Activated T-cell treated with anti-CD3 and anti-CD28 coated beads, Interleukin-2, amount 50 U/mL, for 72 hours (primary cell): ENCODE results near the gene STOML2. TPM values are rescaled to one million over a fixed set of nuclear protein-coding genes. Genes with fewer than 3 reads are reported as not detected.
A peak's percentile ranks its signal among the peaks of the same experiment; 100 is the strongest.

Source experiments
- ATAC-seq, 2 donors: fragments of 150-1000 bp; cut with Tn5 transposase; replicated peaks in 1 of 2; 2 replicates each; pipeline ENCODE4 v1.10.0; 2021; ENCODE audit warnings: moderate library complexity in 2 of 2, mild to moderate bottlenecking in 1 of 2
- DNase-seq, 2 donors: peaks; one replicate each; pipeline ENCODE4 v3.0.0; 2021 to 2022; ENCODE audit warnings: mixed read lengths in 1 of 2
- H3K27ac Mint-ChIP-seq: one replicate; pipeline ENCODE4 v1.8.0; 2022; ENCODE audit warnings: mild to moderate bottlenecking, moderate library complexity, mixed read lengths
- H3K27me3 Mint-ChIP-seq: one replicate; pipeline ENCODE4 v1.8.0; 2022; ENCODE audit warnings: low read depth, mixed read lengths
- H3K36me3 Mint-ChIP-seq, 2 donors: one replicate each; pipeline ENCODE4 v1.8.0; 2022; ENCODE audit warnings: mixed read lengths in 2 of 2, mild to moderate bottlenecking in 1 of 2; ENCODE audit not compliant: insufficient read depth in 2 of 2
- H3K4me1 Mint-ChIP-seq: one replicate; pipeline ENCODE4 v1.8.0; 2022; ENCODE audit warnings: low read depth, mixed read lengths
- H3K4me3 Mint-ChIP-seq, 2 donors: one replicate each; pipeline ENCODE4 v1.8.0; 2022; ENCODE audit warnings: mild to moderate bottlenecking in 2 of 2, mixed read lengths in 2 of 2, moderate library complexity in 2 of 2
- H3K9me3 Mint-ChIP-seq, 2 donors: one replicate each; pipeline ENCODE4 v1.8.0; 2022; ENCODE audit warnings: mixed read lengths in 2 of 2
- total RNA-seq, 2 donors: library from RNA; stranded (reverse); gene quantifications; one replicate each; pipeline ENCODE4 v1.2.3, GENCODE V29; 2022

STOML2 gene
- total RNA-seq, 2 donors from 2014 or later: 151 to 169 TPM

- ATAC-seq: no peak
Observed at GRCh38 chr9:35103660-35104191, 795 bp upstream of the STOML2 start.

GRCh38 chr9:35102465-35102768 lies 514 bp downstream of the STOML2 start:
- ATAC-seq (no peak), DNase-seq (peak in 1 of 2 donors; percentile 13)
- Mint-ChIP-seq H3K9me3 (no peaks in the 10 kb centered on the region), H3K4me3 (peak overlapping the region; percentile 98 to 99), H3K27ac (peak overlapping the region; percentile 73), H3K36me3 (peaks cover 6 to 9% of the 10 kb centered on the region in 2 donors), H3K27me3 (no peaks in the 10 kb centered on the region), H3K4me1 (peaks cover 50% of the 10 kb centered on the region)

More at GRCh38 chr9:35103660-35104191, 795 bp upstream of the STOML2 start:
- no peaks in the 10 kb centered on the region for H3K27me3 Mint-ChIP-seq
- DNase-seq: no peak
- peaks cover 43% of the 10 kb centered on the region for H3K4me1 Mint-ChIP-seq
- H3K4me3 Mint-ChIP-seq: peak overlapping the region; percentile 98 to 99
- H3K9me3 Mint-ChIP-seq: no peaks in the 10 kb centered on the region
- H3K27ac Mint-ChIP-seq: peak overlapping the region; percentile 73
- peaks cover 6 to 9% of the 10 kb centered on the region in 2 donors for H3K36me3 Mint-ChIP-seq

- Mint-ChIP-seq H3K9me3 (no peaks in the 10 kb centered on the region), H3K4me1 (peaks cover 68% of the 10 kb centered on the region), H3K27ac (no peak overlapping the region), H3K4me3 (peak overlapping the region; percentile 31 to 44), H3K36me3 (peaks cover 3 to 8% of the 10 kb centered on the region in 2 donors), H3K27me3 (no peaks in the 10 kb centered on the region)
- no peak for DNase-seq
- no peak for ATAC-seq
Observed at GRCh38 chr9:35097573-35097972, 5.4 kb downstream of the STOML2 start.

GRCh38 chr9:35096035-35096849 lies 6.7 kb downstream of the STOML2 start, which contains the start of gene PIGO:
Gene PIGO, minus strand, starts transcription at chr9:35096591. Its CDS starts 1,026 bp downstream, at chr9:35095565.
- H3K27me3 Mint-ChIP-seq: no peaks in the 10 kb centered on the region
- no peaks in the 10 kb centered on the region for H3K9me3 Mint-ChIP-seq
- peak; percentile 92 to 94 for DNase-seq
- H3K4me1 Mint-ChIP-seq: peaks cover 55% of the 10 kb centered on the region
- H3K27ac Mint-ChIP-seq: peak within 1 kb of the TSS; percentile 80
- peak; percentile 95 to 96 for ATAC-seq
- peak within 1 kb of the TSS; percentile 90 for H3K4me3 Mint-ChIP-seq
- H3K36me3 Mint-ChIP-seq: peaks cover 0 to 8% of the 10 kb centered on the region in 2 donors

DNA sequence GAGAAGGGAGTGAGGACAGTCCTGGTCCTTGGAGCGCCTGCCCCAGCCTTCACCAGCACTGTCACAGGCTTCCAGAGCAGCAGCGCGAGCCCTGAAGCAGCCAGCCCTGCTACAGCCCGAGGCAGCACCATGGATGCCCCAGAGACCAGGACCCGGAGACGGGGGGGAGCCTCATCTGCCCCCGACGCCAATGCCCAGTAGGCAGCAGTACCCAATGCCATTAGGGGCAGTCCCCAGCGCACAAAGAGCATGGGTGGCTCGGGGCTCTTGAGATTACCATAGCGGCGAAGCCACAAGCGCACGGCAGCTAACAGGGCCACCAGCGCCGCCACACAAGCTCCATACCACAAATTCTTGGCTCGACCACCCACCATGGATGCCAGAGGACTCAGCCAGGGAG lies 11.4 kb downstream of the STOML2 start:
- Mint-ChIP-seq H3K4me3 (no peak overlapping the region), H3K27ac (no peak overlapping the region), H3K36me3 (peaks cover 2 to 10% of the 10 kb centered on the region in 2 donors), H3K9me3 (no peaks in the 10 kb centered on the region), H3K4me1 (peaks cover 25% of the 10 kb centered on the region), H3K27me3 (no peaks in the 10 kb centered on the region)
- ATAC-seq (no peak), DNase-seq (no peak)

GRCh38 chr9:35089434-35089833 lies 13.5 kb downstream of the STOML2 start:
- Mint-ChIP-seq H3K27me3 (no peaks in the 10 kb centered on the region), H3K36me3 (peaks cover 2 to 7% of the 10 kb centered on the region in 2 donors), H3K9me3 (no peaks in the 10 kb centered on the region), H3K4me1 (peaks cover 6% of the 10 kb centered on the region), H3K4me3 (no peak overlapping the region), H3K27ac (no peak overlapping the region)
- no peak for ATAC-seq
- no peak for DNase-seq

- Mint-ChIP-seq H3K4me1 (peaks cover 3% of the 10 kb centered on the region), H3K9me3 (no peaks in the 10 kb centered on the region), H3K4me3 (no peak overlapping the region), H3K27me3 (no peaks in the 10 kb centered on the region), H3K36me3 (peaks cover 2 to 4% of the 10 kb centered on the region in 2 donors), H3K27ac (no peak overlapping the region)
- ATAC-seq (no peak), DNase-seq (no peak)
Observed at GRCh38 chr9:35085078-35085477, 17.9 kb downstream of the STOML2 start.

- Mint-ChIP-seq H3K4me3 (peak within 1 kb of the TSS; percentile 99 to 100), H3K27me3 (no peaks in the 10 kb centered on the region), H3K9me3 (no peaks in the 10 kb centered on the region), H3K4me1 (peaks cover 34% of the 10 kb centered on the region), H3K36me3 (peaks cover 2 to 8% of the 10 kb centered on the region in 2 donors), H3K27ac (peak within 1 kb of the TSS; percentile 99)
- peak; percentile 93 to 96 for ATAC-seq
- peak; percentile 89 to 90 for DNase-seq
Observed at GRCh38 chr9:35079426-35080341, 23.2 kb downstream of the STOML2 start, which contains the start of gene FANCG. Gene FANCG, minus strand, starts transcription at chr9:35079942. Its CDS starts 418 bp downstream, at chr9:35079524.

- Mint-ChIP-seq H3K4me1 (peaks cover 41% of the 10 kb centered on the region), H3K27me3 (no peaks in the 10 kb centered on the region), H3K9me3 (no peaks in the 10 kb centered on the region), H3K36me3 (peaks cover 2 to 10% of the 10 kb centered on the region in 2 donors), H3K27ac (no peak overlapping the region), H3K4me3 (peak overlapping the region; percentile 99 to 100)
- ATAC-seq (no peak), DNase-seq (no peak)
Observed at GRCh38 chr9:35079041-35079425, 23.9 kb downstream of the STOML2 start.

GRCh38 chr9:35078066-35078465 lies 24.9 kb downstream of the STOML2 start:
- Mint-ChIP-seq H3K4me3 (peak overlapping the region; percentile 99 to 100), H3K27me3 (no peaks in the 10 kb centered on the region), H3K36me3 (peaks cover 2 to 16% of the 10 kb centered on the region in 2 donors), H3K27ac (peak overlapping the region; percentile 41), H3K9me3 (no peaks in the 10 kb centered on the region), H3K4me1 (peaks cover 51% of the 10 kb centered on the region)
- ATAC-seq (no peak), DNase-seq (no peak)

DNA sequence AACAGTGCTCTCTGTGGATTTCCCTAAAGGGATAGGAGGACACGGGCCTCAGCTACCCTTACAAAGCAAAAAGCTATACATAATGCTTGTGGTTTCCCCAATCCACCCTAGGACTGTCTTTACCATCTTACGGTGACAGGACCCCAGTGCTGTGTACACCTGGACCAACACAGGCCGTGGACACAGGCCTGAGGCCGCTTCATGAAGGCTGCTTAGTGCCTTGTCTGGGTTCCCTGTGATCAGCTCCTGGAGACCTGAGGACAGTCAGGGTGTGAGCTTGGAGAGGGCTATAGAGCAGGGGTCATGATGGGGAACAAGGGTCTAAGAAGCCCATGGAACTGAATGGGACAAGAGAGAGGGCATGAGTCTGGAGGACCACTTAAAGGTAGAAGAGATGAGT lies 26.1 kb downstream of the STOML2 start:
- Mint-ChIP-seq H3K4me3 (peak overlapping the region in 1 of 2 donors; percentile 100), H3K9me3 (no peaks in the 10 kb centered on the region), H3K36me3 (peaks cover 2 to 17% of the 10 kb centered on the region in 2 donors), H3K4me1 (peaks cover 56% of the 10 kb centered on the region), H3K27me3 (no peaks in the 10 kb centered on the region), H3K27ac (no peak overlapping the region)
- DNase-seq: no peak
- no peak for ATAC-seq

DNA sequence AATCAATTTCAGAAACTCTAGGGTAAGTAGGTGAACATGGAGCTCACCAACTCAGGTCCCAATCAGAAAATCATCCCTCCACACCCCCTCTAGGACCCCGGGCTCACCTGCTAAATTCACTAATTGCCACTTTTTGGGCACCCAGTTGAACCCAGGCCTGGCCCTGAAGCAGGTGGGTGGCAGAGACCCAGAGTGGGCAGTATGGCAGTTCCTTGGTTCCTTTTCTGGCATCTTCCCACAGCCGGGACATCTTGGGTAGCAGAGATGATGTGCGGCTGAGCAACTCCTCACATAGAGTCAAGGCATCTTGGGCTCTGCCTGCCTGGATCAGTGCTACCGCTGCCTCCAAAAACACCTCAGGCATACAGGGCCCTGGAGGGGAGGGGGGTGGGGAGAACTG lies 27.6 kb downstream of the STOML2 start:
- H3K4me3 Mint-ChIP-seq: no peak overlapping the region
- H3K27me3 Mint-ChIP-seq: no peaks in the 10 kb centered on the region
- ATAC-seq: no peak
- H3K36me3 Mint-ChIP-seq: peaks cover 5 to 28% of the 10 kb centered on the region in 2 donors
- H3K9me3 Mint-ChIP-seq: no peaks in the 10 kb centered on the region
- H3K27ac Mint-ChIP-seq: no peak overlapping the region
- peaks cover 67% of the 10 kb centered on the region for H3K4me1 Mint-ChIP-seq
- no peak for DNase-seq

DNA sequence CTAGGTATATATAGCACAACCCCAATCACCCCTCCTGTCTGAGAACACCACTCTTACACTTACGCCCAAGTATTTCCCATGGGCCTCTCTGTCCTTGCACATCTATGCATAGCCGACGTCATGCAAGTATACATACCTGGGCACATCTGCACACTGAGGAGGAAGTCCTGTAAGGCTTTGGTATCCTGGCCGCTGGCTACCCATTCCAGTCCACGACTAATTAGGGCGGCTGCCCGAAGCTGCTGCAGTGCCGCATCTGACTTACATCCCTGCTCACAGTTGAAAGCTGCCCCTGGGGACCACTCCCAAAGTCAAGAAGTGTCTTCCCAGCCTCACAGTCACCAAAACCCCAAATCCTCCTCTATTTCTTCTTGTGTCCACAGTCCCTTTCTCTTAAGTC lies 28.1 kb downstream of the STOML2 start:
- H3K4me3 Mint-ChIP-seq: no peak overlapping the region
- no peaks in the 10 kb centered on the region for H3K27me3 Mint-ChIP-seq
- peaks cover 67% of the 10 kb centered on the region for H3K4me1 Mint-ChIP-seq
- no peak overlapping the region for H3K27ac Mint-ChIP-seq
- ATAC-seq (no peak), DNase-seq (no peak)
- peaks cover 5 to 28% of the 10 kb centered on the region in 2 donors for H3K36me3 Mint-ChIP-seq
- no peaks in the 10 kb centered on the region for H3K9me3 Mint-ChIP-seq
